Measurements from ENCODE around the gene STING1. TPM values are rescaled to one million over a fixed set of nuclear protein-coding genes. Genes with fewer than 3 reads are reported as not detected.

The STING1 gene
- total and polyA plus RNA-seq, 2 of the 13 experiments (the other 11 are each of a cell fraction or from before 2014, with no cell fraction given), result 1.3 to 4.4 TPM

DNA sequence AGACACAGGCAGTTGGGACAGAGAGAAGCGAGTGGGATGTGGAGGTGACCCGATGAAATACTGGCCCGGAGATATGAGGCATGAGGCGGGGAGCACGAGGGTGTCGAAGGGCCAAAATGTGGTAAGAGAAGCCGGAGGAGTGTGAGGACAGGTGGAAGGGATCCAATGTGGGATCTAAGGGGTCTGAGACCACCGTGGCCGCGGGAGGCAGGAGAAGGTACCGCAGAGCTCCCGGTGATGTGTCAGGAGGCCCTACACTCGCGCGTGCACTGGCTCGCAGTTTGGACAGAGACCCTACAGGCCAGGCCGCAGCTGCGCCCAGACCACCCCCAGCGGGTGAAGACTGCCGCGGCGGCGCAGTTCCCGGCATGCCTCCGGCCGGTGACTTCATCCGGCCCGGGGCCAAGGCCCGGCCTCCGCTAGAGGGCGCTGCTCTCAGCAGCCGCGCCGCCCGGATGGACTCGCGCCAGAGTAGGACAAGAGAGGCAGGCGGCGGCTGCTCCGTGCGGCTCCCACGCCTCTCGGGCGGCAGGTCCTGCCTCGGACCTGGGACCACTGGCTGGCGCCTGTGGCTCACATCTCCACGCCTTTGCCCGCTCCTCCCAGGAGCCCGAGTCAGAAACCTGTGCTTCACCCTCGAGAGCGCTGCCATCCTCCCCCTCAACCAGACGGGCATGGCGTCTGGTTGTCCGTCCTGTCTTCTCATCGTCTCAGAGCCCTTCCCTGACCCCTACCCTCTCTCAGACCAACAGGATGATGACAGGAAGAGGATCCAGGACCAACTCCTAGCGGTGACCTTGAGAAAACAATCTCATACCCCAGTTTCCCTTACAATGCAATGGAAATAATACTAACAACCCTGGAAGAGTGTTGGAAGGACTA lies 35.4 kb upstream of the STING1 start (continued):
- peak; percentile 77; the same call in 1 of the 2 replicates for TF ChIP-seq THRA (CRISPR knock-in tag; IDR thresholded peaks at IDR 0.05; ENCODE audit: borderline replicate concordance)
- TF ChIP-seq TRIM24 (CRISPR knock-in tag; IDR thresholded peaks at IDR 0.05), result no peak
- TF ChIP-seq GATAD1 (CRISPR knock-in tag; IDR thresholded peaks at IDR 0.05), result peak; percentile 70
- TF ChIP-seq KDM5B (CRISPR knock-in tag; IDR thresholded peaks at IDR 0.05; ENCODE audit: borderline replicate concordance), result peak; percentile 92
- TF ChIP-seq ZNF713 (CRISPR knock-in tag; IDR thresholded peaks at IDR 0.05), result no peak
- TF ChIP-seq ZSCAN25 (CRISPR knock-in tag; IDR thresholded peaks at IDR 0.05), result no peak
- TF ChIP-seq, protein P1, sequence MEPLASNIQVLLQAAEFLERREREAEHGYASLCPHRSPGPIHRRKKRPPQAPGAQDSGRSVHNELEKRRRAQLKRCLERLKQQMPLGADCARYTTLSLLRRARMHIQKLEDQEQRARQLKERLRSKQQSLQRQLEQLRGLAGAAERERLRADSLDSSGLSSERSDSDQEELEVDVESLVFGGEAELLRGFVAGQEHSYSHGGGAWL (CRISPR knock-in tag; IDR thresholded peaks at IDR 0.05), result peak; percentile 91
- TF ChIP-seq EZH2 (conservative IDR thresholded peaks at IDR 0.05; ENCODE audit: low read depth, low read length), result no peak
- 0 out of 2 replicates have a peak, but pooled peaks have one; percentile 37 for TF ChIP-seq ZNF329 (CRISPR knock-in tag; IDR thresholded peaks at IDR 0.05; ENCODE audit: low read depth)
- 0 out of 2 replicates have a peak, but pooled peaks have one; percentile 40 for TF ChIP-seq ZNF335 (CRISPR knock-in tag; IDR thresholded peaks at IDR 0.05)
- TF ChIP-seq ZNF280B (CRISPR knock-in tag; IDR thresholded peaks at IDR 0.05; ENCODE audit: borderline replicate concordance), result peak; percentile 88; the same call in 1 of the 2 replicates
- TF ChIP-seq ZNF318 (CRISPR knock-in tag; IDR thresholded peaks at IDR 0.05), result no peak
- TF ChIP-seq HDAC2 (CRISPR knock-in tag; IDR thresholded peaks at IDR 0.05), result peak; percentile 64
- peak; percentile 84 for TF ChIP-seq ZNF768 (CRISPR knock-in tag; IDR thresholded peaks at IDR 0.05)

Measured in HepG2 (cell line).